ENCODE data around the gene TLR8.

Gene TLR8

DNA sequence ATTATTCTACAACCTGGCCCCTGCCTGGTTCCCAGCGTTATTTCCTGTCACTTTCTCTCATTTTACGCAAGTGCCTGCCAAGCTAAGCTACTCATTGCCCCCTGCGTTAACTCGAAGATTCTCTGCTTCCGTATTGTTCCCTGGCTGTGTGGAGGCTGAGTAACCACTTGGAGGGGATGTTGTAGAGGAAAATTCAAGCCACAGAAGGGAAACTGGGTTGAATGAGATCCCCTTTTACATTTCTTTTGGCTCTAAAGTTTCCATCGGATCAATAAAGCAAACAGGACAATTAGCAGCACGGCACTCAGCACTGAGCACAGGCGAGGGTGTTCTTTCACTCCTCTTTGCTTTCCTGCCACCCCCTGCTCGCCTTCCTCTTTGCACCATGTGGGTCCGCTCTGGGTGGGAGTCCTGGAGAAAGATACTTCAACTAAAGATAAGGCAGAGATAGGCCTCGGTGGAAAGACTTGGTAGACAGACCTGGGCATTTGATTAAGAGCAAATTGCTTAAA lies 64.3 kb downstream of the TLR8 start:
- peak; percentile 65 for DNase-seq

GRCh38 chrX:12971282-12972003 lies 65.0 kb downstream of the TLR8 start:
- DNase-seq = no peak

- DNase-seq = no peak
Measured at GRCh38 chrX:12972243-12972642, 65.8 kb downstream of the TLR8 start.

Data from fibroblast of skin of abdomen (primary cell).